22Rv1 (cell line): ENCODE results near the gene SH3GLB1.

ENCODE experiments used
- CTCF ChIP-seq: fragments of 450-650 bp; IDR thresholded peaks from 2 replicates; pipeline ENCODE4 v1.5.1; 2017; ENCODE audit warnings: mild to moderate bottlenecking
- ZFX ChIP-seq: fragments of 450-650 bp; IDR thresholded peaks from 2 replicates; pipeline ENCODE4 v1.6.1; 2017; ENCODE audit warnings: antibody characterized with exemption, borderline replicate concordance

- TF ChIP-seq ZFX (no peak), CTCF (peak; percentile 96)
Measured at GRCh38 chr1:86704458-86704971, at the start of gene SH3GLB1.
